Parathyroid adenoma (tissue), 2 donors: ENCODE results near the gene PDGFC.

ENCODE experiments used
- H2AFZ ChIP-seq: fragments of 300-600 bp; sonication (generic); one replicate; pipeline ENCODE4 v1.7.0; 2017; ENCODE audit warnings: antibody characterized with exemption, mild to moderate bottlenecking
- H3K27ac ChIP-seq: fragments of 300-600 bp; sonication (generic); one replicate; pipeline ENCODE4 v1.7.0; 2017
- H3K27me3 ChIP-seq: fragments of 300-600 bp; sonication (generic); one replicate; pipeline ENCODE4 v1.7.0; 2017; ENCODE audit warnings: low read length; ENCODE audit not compliant: control insufficient read depth, insufficient read depth
- H3K36me3 ChIP-seq: fragments of 300-600 bp; sonication (generic); one replicate; pipeline ENCODE4 v1.7.0; 2017; ENCODE audit warnings: low read length; ENCODE audit not compliant: control insufficient read depth, insufficient read depth
- H3K4me1 ChIP-seq: fragments of 300-600 bp; sonication (generic); one replicate; pipeline ENCODE4 v1.7.0; 2017; ENCODE audit warnings: control low read depth
- H3K4me2 ChIP-seq: fragments of 300-600 bp; sonication (generic); one replicate; pipeline ENCODE4 v1.7.0; 2017; ENCODE audit warnings: low read length
- H3K4me3 ChIP-seq: fragments of 300-600 bp; sonication (generic); one replicate; pipeline ENCODE4 v1.7.0; 2017; ENCODE audit warnings: low read depth, low read length
- H3K79me2 ChIP-seq: fragments of 300-600 bp; sonication (generic); one replicate; pipeline ENCODE4 v1.7.0; 2017; ENCODE audit warnings: control low read depth
- H3K9ac ChIP-seq: fragments of 300-600 bp; sonication (generic); one replicate; pipeline ENCODE4 v1.7.0; 2017; ENCODE audit warnings: mild to moderate bottlenecking
- H3K9me3 ChIP-seq: fragments of 300-600 bp; sonication (generic); one replicate; pipeline ENCODE4 v1.7.0; 2017; ENCODE audit warnings: low read length; ENCODE audit not compliant: control insufficient read depth
- TF ChIP-seq, protein P1 (sequence below): fragments of 300-600 bp; sonication (generic); IDR thresholded peaks from one replicate; pipeline ENCODE4 v1.7.0; 2017; ENCODE audit warnings: antibody characterized with exemption, mild to moderate bottlenecking
- donor health status: primary hyperparathyroidism.

Gene PDGFC

GRCh38 chr4:156795727-156796126, 175.9 kb downstream of the PDGFC start:
- Histone ChIP-seq H3K4me1 (peaks cover 6% of the 10 kb centered on the region), H3K9me3 (no peaks in the 10 kb centered on the region), H3K79me2 (no peaks in the 10 kb centered on the region), H3K9ac (no peak overlapping the region), H3K4me3 (no peak overlapping the region), H3K36me3 (no peaks in the 10 kb centered on the region), H3K27me3 (no peaks in the 10 kb centered on the region), H3K27ac (no peak overlapping the region), H2AFZ (no peak overlapping the region), H3K4me2 (no peak overlapping the region)
- TF ChIP-seq, protein P1, sequence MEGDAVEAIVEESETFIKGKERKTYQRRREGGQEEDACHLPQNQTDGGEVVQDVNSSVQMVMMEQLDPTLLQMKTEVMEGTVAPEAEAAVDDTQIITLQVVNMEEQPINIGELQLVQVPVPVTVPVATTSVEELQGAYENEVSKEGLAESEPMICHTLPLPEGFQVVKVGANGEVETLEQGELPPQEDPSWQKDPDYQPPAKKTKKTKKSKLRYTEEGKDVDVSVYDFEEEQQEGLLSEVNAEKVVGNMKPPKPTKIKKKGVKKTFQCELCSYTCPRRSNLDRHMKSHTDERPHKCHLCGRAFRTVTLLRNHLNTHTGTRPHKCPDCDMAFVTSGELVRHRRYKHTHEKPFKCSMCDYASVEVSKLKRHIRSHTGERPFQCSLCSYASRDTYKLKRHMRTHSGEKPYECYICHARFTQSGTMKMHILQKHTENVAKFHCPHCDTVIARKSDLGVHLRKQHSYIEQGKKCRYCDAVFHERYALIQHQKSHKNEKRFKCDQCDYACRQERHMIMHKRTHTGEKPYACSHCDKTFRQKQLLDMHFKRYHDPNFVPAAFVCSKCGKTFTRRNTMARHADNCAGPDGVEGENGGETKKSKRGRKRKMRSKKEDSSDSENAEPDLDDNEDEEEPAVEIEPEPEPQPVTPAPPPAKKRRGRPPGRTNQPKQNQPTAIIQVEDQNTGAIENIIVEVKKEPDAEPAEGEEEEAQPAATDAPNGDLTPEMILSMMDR: no peak

GRCh38 chr4:156794863-156795262, 176.7 kb downstream of the PDGFC start:
- Histone ChIP-seq H3K9me3 (no peaks in the 10 kb centered on the region), H3K4me3 (no peak overlapping the region), H2AFZ (no peak overlapping the region), H3K4me2 (no peak overlapping the region), H3K79me2 (no peaks in the 10 kb centered on the region), H3K9ac (no peak overlapping the region), H3K36me3 (no peaks in the 10 kb centered on the region), H3K27ac (no peak overlapping the region), H3K4me1 (peaks cover 6% of the 10 kb centered on the region), H3K27me3 (no peaks in the 10 kb centered on the region)
- TF ChIP-seq, protein P1: no peak

DNA sequence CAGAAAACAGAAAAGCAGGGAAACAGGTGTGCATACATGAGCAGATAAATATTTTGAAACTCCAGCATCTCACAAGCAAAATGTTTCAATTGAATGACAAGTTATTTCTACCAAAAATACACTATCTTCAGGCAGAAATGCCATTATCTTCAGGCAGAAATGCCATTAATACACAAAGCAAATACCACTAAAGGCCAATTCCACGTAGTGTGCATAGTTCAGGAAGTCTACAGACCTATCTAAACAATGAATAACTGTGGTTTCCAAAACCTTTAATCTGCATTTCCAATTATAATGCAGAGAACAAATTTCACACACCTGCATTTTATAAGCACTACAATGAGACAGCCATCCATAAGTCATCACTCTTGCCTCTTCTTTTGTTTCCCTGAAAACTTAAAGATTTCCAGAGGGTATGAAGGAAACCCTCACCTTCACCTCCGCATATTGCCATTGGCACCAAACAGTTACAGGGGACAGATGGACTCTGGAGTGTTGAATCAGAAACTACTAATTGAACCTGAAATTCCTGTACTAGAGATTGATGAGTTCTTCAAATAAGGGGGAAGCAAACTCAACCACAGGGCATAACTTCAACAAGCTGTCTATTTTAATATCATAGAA, 179.0 kb downstream of the PDGFC start:
- no peak overlapping the region for H3K27ac ChIP-seq
- TF ChIP-seq, protein P1: no peak
- peaks cover 3% of the 10 kb centered on the region for H3K4me1 ChIP-seq
- no peaks in the 10 kb centered on the region for H3K27me3 ChIP-seq
- no peak overlapping the region for H3K4me3 ChIP-seq
- H2AFZ ChIP-seq: no peak overlapping the region
- no peak overlapping the region for H3K9ac ChIP-seq
- no peaks in the 10 kb centered on the region for H3K79me2 ChIP-seq
- no peak overlapping the region for H3K4me2 ChIP-seq
- H3K36me3 ChIP-seq: no peaks in the 10 kb centered on the region
- H3K9me3 ChIP-seq: no peaks in the 10 kb centered on the region

- no peak overlapping the region for H3K4me3 ChIP-seq
- H3K9me3 ChIP-seq: no peaks in the 10 kb centered on the region
- H3K27ac ChIP-seq: peak overlapping the region; percentile 7
- no peak overlapping the region for H3K9ac ChIP-seq
- peaks cover 8% of the 10 kb centered on the region for H3K4me1 ChIP-seq
- no peak overlapping the region for H2AFZ ChIP-seq
- H3K4me2 ChIP-seq: no peak overlapping the region
- TF ChIP-seq, protein P1: no peak
- no peaks in the 10 kb centered on the region for H3K79me2 ChIP-seq
- H3K36me3 ChIP-seq: no peaks in the 10 kb centered on the region
- no peaks in the 10 kb centered on the region for H3K27me3 ChIP-seq
Observed at GRCh38 chr4:156790866-156791265, 180.7 kb downstream of the PDGFC start.

DNA sequence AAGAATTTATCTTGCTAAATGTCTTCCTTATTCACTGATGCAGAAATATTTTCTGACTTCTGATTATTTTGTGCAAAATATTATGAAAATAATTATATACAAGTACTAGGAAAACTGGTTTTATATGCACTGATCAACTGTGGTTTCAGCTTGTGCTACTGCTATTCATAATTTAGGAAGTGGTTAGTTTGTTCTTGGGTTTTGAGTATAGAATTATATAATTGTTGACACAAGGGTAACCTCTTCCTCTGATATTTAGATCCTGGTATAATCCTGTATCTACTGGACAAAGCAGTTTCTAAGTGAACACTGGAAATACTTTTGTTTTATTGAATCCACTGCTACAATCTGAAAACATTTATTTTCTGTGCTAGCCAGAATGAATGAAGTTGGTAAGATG, 182.8 kb downstream of the PDGFC start:
- H3K36me3 ChIP-seq: no peaks in the 10 kb centered on the region
- no peak overlapping the region for H3K9ac ChIP-seq
- H3K4me1 ChIP-seq: peaks cover 9% of the 10 kb centered on the region
- H3K4me3 ChIP-seq: no peak overlapping the region
- no peaks in the 10 kb centered on the region for H3K9me3 ChIP-seq
- TF ChIP-seq, protein P1: no peak
- no peak overlapping the region for H3K4me2 ChIP-seq
- peak overlapping the region; percentile 21 for H3K27ac ChIP-seq
- no peaks in the 10 kb centered on the region for H3K27me3 ChIP-seq
- no peak overlapping the region for H2AFZ ChIP-seq
- H3K79me2 ChIP-seq: no peaks in the 10 kb centered on the region
